ENCODE results near the gene LRIT1.

Gene LRIT1

GRCh38 chr10:84214046-84214572 is 27.2 kb downstream of the LRIT1 start:
- DNase-seq = no peak

GRCh38 chr10:84213076-84213475 is 28.3 kb downstream of the LRIT1 start:
- no peak for DNase-seq

GRCh38 chr10:84212014-84212413 is 29.3 kb downstream of the LRIT1 start:
- no peak for DNase-seq

GRCh38 chr10:84211566-84211965 is 29.8 kb downstream of the LRIT1 start:
- DNase-seq = no peak

GRCh38 chr10:84208023-84208422 is 33.3 kb downstream of the LRIT1 start:
- DNase-seq = no peak

GRCh38 chr10:84205853-84206525 is 35.4 kb downstream of the LRIT1 start:
- DNase-seq = no peak

- peak; percentile 14 for DNase-seq
These were observed 36.1 kb downstream of the LRIT1 start for GRCh38 chr10:84205049-84205852.

GRCh38 chr10:84204610-84205009 is 36.7 kb downstream of the LRIT1 start:
- DNase-seq = no peak

GRCh38 chr10:84204122-84204521 is 37.2 kb downstream of the LRIT1 start:
- no peak for DNase-seq

- no peak for DNase-seq
These were observed 39.0 kb downstream of the LRIT1 start for GRCh38 chr10:84202349-84202748.

- DNase-seq = no peak
These were observed 39.7 kb downstream of the LRIT1 start for GRCh38 chr10:84201682-84202081.

GRCh38 chr10:84201244-84201606 is 40.1 kb downstream of the LRIT1 start:
- no peak for DNase-seq

- no peak for DNase-seq
These were observed 40.7 kb downstream of the LRIT1 start for GRCh38 chr10:84200537-84201243.

- DNase-seq = no peak
These were observed 43.0 kb downstream of the LRIT1 start for GRCh38 chr10:84198206-84198915.

- DNase-seq = no peak
These were observed 43.7 kb downstream of the LRIT1 start for GRCh38 chr10:84197643-84198042.

GRCh38 chr10:84196941-84197340 is 44.4 kb downstream of the LRIT1 start:
- no peak for DNase-seq

- DNase-seq = no peak
These were observed 45.3 kb downstream of the LRIT1 start for GRCh38 chr10:84196083-84196482.

GRCh38 chr10:84195044-84195830 is 46.1 kb downstream of the LRIT1 start:
- DNase-seq = no peak

- DNase-seq = peak; percentile 6
These were observed 46.8 kb downstream of the LRIT1 start, which contains the start of gene CDHR1 for GRCh38 chr10:84194424-84195043. Gene CDHR1, plus strand, starts transcription at chr10:84194537. Its CDS starts 224 bp downstream, at chr10:84194761.

- DNase-seq = peak; percentile 2
These were observed 47.4 kb downstream of the LRIT1 start for GRCh38 chr10:84193846-84194423.

- no peak for DNase-seq
These were observed 48.0 kb downstream of the LRIT1 start for GRCh38 chr10:84193327-84193726.
